Measurements from ENCODE around the gene CYP26B1.

DNA sequence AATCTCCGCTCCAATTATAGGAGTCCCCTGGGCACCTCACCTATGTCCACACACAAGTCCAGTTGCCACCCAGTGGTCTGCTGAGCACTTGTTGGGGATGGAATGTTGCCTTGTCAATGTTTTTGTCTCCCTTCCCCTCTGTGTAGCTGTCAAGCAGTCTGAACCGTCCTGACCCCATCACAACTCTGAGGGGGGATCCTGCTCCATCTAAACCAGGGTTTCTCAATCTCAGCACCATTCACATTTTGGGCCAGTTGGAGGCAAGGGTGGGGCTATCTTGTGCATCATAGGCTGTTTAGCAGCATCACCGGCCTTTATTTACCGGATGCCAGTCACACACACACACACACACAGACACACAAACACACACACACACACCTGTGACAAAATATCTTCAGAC is 53.0 kb downstream of the CYP26B1 start:
- no peak for TF ChIP-seq CTCF (conservative IDR thresholded peaks at IDR 0.05; ENCODE audit: low read depth, low read length)
- no peak for TF ChIP-seq EZH2 (IDR thresholded peaks at IDR 0.05; ENCODE audit: low read length, unreplicated experiment)

Data from PC-3 (cell line).